ENCODE results near the gene PLEKHA4.
A peak's percentile ranks its signal among the peaks of the same experiment; 100 is the strongest.

The PLEKHA4 gene

GRCh38 chr19:48830965-48831364 is 37.5 kb downstream of the PLEKHA4 start:
- no peak overlapping the region for H3K27ac Mint-ChIP-seq
- H3K4me1 Mint-ChIP-seq: peaks cover 11% of the 10 kb centered on the region
- no peaks in the 10 kb centered on the region for H3K9me3 Mint-ChIP-seq
- H3K36me3 Mint-ChIP-seq: no peaks in the 10 kb centered on the region
- no peaks in the 10 kb centered on the region for H3K27me3 Mint-ChIP-seq
- H3K4me3 Mint-ChIP-seq: no peak overlapping the region

DNA sequence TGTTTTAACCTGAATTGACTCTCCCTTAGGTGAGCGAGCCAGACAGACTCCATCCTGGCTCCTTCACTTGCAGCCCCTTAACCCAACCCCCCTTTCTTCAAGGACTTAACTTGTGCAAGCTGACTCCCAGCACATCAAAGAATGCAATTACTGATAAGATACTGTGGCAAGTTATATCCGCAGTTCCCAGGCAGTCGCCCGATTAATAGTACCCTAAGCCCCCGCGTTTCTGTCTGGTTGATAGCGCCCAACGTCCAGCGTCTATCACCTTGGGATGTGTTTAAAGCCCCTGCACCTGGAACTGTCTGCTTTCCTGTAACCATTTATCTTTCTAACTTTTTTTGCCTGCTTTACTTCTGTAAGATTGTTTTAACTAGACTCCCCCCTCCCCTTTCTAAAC is 38.3 kb downstream of the PLEKHA4 start:
- no peak overlapping the region for H3K4me3 Mint-ChIP-seq
- no peaks in the 10 kb centered on the region for H3K27me3 Mint-ChIP-seq
- H3K27ac Mint-ChIP-seq: no peak overlapping the region
- H3K4me1 Mint-ChIP-seq: peaks cover 4% of the 10 kb centered on the region
- no peaks in the 10 kb centered on the region for H3K36me3 Mint-ChIP-seq
- no peaks in the 10 kb centered on the region for H3K9me3 Mint-ChIP-seq

GRCh38 chr19:48826606-48827020 is 41.8 kb downstream of the PLEKHA4 start:
- no peak overlapping the region for H3K27ac Mint-ChIP-seq
- no peak overlapping the region for H3K4me3 Mint-ChIP-seq

GRCh38 chr19:48822514-48822913 is 45.9 kb downstream of the PLEKHA4 start:
- H3K27ac Mint-ChIP-seq: no peak overlapping the region
- no peaks in the 10 kb centered on the region for H3K4me1 Mint-ChIP-seq
- no peak overlapping the region for H3K4me3 Mint-ChIP-seq
- no peaks in the 10 kb centered on the region for H3K36me3 Mint-ChIP-seq
- H3K9me3 Mint-ChIP-seq: no peaks in the 10 kb centered on the region
- no peaks in the 10 kb centered on the region for H3K27me3 Mint-ChIP-seq

More at GRCh38 chr19:48826606-48827020, 41.8 kb downstream of the PLEKHA4 start:
- Mint-ChIP-seq H3K36me3 (no peaks in the 10 kb centered on the region), H3K27me3 (no peaks in the 10 kb centered on the region), H3K4me1 (no peaks in the 10 kb centered on the region), H3K9me3 (no peaks in the 10 kb centered on the region)

- no peaks in the 10 kb centered on the region for H3K36me3 Mint-ChIP-seq
- no peaks in the 10 kb centered on the region for H3K27me3 Mint-ChIP-seq
- H3K4me3 Mint-ChIP-seq: no peak overlapping the region
These were observed 46.8 kb downstream of the PLEKHA4 start for GRCh38 chr19:48821633-48822032.

DNA sequence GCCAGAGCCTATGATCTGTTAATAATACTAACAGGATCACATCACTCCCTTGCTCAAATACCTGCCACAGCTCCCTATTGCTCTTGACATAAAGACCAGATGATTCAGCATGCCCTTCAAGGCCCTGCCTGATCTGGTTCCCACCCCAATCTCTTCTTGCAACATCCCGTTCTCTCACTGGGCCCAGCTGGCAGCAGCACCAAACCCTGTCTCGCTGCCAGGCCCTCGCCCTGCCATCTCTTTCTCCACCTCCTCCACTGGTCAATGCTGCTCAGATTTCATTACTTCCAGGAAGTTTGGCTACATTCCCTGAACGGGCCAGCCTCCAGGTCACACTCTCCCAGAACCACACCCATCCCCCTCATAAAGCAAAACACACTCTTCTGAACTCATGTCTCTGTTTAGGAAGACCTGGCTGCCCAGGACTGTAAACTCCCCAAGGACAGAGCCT is 49.0 kb downstream of the PLEKHA4 start:
- H3K9me3 Mint-ChIP-seq: no peaks in the 10 kb centered on the region
- no peaks in the 10 kb centered on the region for H3K27me3 Mint-ChIP-seq
- no peaks in the 10 kb centered on the region for H3K36me3 Mint-ChIP-seq
- H3K4me3 Mint-ChIP-seq: no peak overlapping the region
- peaks cover 5% of the 10 kb centered on the region for H3K4me1 Mint-ChIP-seq
- H3K27ac Mint-ChIP-seq: no peak overlapping the region

More at GRCh38 chr19:48821633-48822032, 46.8 kb downstream of the PLEKHA4 start:
- Mint-ChIP-seq H3K27ac (no peak overlapping the region), H3K9me3 (no peaks in the 10 kb centered on the region), H3K4me1 (no peaks in the 10 kb centered on the region)

DNA sequence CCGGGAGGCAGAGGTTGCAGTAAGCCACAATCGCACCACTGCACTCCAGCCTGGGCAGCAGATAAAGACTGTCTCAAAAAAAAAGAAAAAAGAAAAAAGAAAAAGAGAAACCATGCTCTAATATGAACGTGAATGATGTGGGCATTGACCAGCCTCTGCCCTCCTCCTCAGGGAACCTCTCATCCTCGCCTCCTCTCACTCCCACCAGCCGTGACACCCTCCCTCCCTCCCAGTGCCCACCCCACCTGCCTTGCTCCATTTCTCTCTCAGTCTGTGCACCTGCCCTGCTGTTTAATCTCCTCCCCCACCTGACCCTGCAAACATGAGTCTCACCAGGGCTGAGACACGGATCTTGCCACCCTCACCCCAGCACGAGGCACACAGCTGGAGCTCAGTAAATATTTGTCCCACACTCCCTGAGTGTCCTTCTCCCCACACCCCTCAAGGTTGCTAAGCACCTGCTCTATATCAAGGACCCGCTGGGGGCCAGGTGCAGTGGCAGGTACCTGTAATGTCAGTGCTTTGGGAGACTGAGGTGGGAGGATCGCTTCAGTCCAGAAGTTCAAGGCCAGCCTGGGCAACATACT is 50.1 kb downstream of the PLEKHA4 start:
- Mint-ChIP-seq H3K36me3 (no peaks in the 10 kb centered on the region), H3K9me3 (no peaks in the 10 kb centered on the region), H3K4me1 (peaks cover 5% of the 10 kb centered on the region), H3K27ac (no peak overlapping the region), H3K27me3 (no peaks in the 10 kb centered on the region), H3K4me3 (no peak overlapping the region)

DNA sequence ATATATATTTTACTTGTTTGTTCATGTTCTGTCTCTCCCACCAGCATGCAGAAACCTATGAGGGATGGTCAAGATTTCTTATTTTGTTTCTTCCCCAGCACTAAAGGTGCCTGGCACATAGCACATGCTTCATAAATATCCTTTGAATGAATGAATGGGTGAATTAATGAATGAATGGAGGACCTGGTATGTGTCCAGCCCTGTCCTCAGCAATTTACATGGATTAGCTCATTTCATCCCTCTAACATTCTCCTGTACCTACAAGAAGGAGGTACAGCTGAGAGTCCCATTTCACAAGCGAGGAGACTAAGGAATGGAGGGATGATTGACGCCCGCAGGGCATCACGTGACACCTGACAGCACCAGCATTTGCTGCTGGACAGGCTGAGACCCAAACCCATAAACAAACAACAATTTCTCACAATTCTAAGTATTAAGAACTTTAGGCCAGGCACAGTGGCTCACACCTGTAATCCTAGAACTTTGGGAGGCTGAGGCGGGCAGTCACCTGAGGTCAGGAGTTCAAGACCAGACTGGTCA is 50.8 kb downstream of the PLEKHA4 start:
- Mint-ChIP-seq H3K9me3 (no peaks in the 10 kb centered on the region), H3K36me3 (no peaks in the 10 kb centered on the region), H3K4me1 (peaks cover 5% of the 10 kb centered on the region), H3K27me3 (no peaks in the 10 kb centered on the region), H3K4me3 (no peak overlapping the region), H3K27ac (no peak overlapping the region)

GRCh38 chr19:48815870-48816501 is 52.4 kb downstream of the PLEKHA4 start:
- H3K36me3 Mint-ChIP-seq: no peaks in the 10 kb centered on the region
- H3K9me3 Mint-ChIP-seq: no peaks in the 10 kb centered on the region
- peak overlapping the region; percentile 67 for H3K27ac Mint-ChIP-seq
- H3K4me3 Mint-ChIP-seq: no peak overlapping the region
- no peaks in the 10 kb centered on the region for H3K27me3 Mint-ChIP-seq
- peaks cover 13% of the 10 kb centered on the region for H3K4me1 Mint-ChIP-seq

DNA sequence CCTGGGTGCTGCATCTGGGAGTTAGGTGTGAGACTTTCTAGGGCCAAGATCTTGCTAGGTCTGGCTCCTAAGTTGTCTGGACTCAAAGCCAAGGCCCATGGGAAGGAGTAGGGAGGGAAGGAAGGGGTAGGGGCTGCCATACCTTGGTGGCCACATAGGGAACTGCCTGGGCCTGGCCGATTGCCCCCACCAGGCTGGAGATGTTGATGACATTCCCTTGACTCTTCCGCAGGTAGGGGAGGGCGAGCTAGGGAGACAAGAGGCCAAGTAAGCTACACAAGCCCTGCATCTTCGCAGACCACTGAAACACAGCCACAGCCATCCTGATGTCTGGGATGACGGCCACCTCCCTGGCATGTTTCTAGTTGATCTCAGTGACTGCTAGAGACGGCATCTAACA is 53.5 kb downstream of the PLEKHA4 start:
- Mint-ChIP-seq H3K4me3 (no peak overlapping the region), H3K27me3 (no peaks in the 10 kb centered on the region), H3K9me3 (no peaks in the 10 kb centered on the region), H3K4me1 (peaks cover 18% of the 10 kb centered on the region), H3K27ac (no peak overlapping the region), H3K36me3 (no peaks in the 10 kb centered on the region)

- H3K36me3 Mint-ChIP-seq: no peaks in the 10 kb centered on the region
- no peaks in the 10 kb centered on the region for H3K27me3 Mint-ChIP-seq
- H3K4me3 Mint-ChIP-seq: no peak overlapping the region
- no peaks in the 10 kb centered on the region for H3K9me3 Mint-ChIP-seq
- peaks cover 27% of the 10 kb centered on the region for H3K4me1 Mint-ChIP-seq
- no peak overlapping the region for H3K27ac Mint-ChIP-seq
These were observed 55.1 kb downstream of the PLEKHA4 start for GRCh38 chr19:48813123-48813913.

GRCh38 chr19:48812094-48812929 is 56.1 kb downstream of the PLEKHA4 start:
- Mint-ChIP-seq H3K27me3 (no peaks in the 10 kb centered on the region), H3K36me3 (no peaks in the 10 kb centered on the region), H3K4me3 (peak overlapping the region; percentile 73), H3K27ac (no peak overlapping the region), H3K4me1 (peaks cover 32% of the 10 kb centered on the region), H3K9me3 (no peaks in the 10 kb centered on the region)

GRCh38 chr19:48810151-48810550 is 58.3 kb downstream of the PLEKHA4 start:
- no peaks in the 10 kb centered on the region for H3K9me3 Mint-ChIP-seq
- H3K4me3 Mint-ChIP-seq: peak overlapping the region; percentile 78
- H3K27ac Mint-ChIP-seq: peak overlapping the region; percentile 80
- peaks cover 2% of the 10 kb centered on the region for H3K36me3 Mint-ChIP-seq
- no peaks in the 10 kb centered on the region for H3K27me3 Mint-ChIP-seq
- peaks cover 35% of the 10 kb centered on the region for H3K4me1 Mint-ChIP-seq

DNA sequence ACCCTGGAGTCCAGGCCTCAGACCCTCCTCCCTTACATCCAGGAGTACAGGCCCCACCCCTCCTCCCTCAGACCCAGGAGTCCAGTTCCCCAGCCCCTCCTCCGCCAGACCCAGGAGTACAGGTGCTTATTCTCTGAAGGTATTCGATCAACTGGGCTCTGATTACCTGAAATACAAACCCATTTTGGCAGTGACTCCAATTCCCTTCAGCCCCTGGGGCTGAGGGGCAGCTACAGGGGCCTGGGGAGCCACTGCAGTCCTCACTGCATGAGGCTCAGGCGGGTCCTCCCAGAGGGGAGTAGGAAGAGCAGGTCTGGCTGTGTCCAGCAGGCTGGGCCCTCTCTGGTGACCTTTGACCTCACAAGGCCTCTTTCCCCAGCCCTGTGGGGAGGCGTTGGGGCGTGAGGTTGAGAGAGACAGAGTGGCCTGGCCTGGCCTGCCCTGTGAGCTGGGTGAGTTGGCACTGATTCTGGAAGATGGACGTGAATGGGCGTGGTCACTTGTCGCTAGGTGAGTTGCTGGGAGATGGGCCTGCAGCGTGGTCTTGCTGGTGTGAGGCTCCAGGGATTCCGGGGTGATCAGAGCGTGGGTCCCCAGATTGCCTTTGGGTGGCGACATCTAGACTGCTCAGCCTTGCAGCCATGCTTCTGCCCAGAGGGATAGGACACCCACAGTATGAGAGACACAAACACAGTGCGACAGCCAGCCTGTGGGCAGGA is 60.7 kb downstream of the PLEKHA4 start:
- Mint-ChIP-seq H3K36me3 (peaks cover 2% of the 10 kb centered on the region), H3K4me1 (peaks cover 35% of the 10 kb centered on the region), H3K27me3 (no peaks in the 10 kb centered on the region), H3K9me3 (no peaks in the 10 kb centered on the region), H3K4me3 (peak overlapping the region; percentile 43), H3K27ac (no peak overlapping the region)

Measured in activated naive CD4-positive, alpha-beta T cell treated with anti-CD3 and anti-CD28 coated beads, Interleukin-2, amount 50 U/mL, for 24 hours (primary cell).